ENCODE measurements around the gene PDZD4.

The PDZD4 gene

DNA sequence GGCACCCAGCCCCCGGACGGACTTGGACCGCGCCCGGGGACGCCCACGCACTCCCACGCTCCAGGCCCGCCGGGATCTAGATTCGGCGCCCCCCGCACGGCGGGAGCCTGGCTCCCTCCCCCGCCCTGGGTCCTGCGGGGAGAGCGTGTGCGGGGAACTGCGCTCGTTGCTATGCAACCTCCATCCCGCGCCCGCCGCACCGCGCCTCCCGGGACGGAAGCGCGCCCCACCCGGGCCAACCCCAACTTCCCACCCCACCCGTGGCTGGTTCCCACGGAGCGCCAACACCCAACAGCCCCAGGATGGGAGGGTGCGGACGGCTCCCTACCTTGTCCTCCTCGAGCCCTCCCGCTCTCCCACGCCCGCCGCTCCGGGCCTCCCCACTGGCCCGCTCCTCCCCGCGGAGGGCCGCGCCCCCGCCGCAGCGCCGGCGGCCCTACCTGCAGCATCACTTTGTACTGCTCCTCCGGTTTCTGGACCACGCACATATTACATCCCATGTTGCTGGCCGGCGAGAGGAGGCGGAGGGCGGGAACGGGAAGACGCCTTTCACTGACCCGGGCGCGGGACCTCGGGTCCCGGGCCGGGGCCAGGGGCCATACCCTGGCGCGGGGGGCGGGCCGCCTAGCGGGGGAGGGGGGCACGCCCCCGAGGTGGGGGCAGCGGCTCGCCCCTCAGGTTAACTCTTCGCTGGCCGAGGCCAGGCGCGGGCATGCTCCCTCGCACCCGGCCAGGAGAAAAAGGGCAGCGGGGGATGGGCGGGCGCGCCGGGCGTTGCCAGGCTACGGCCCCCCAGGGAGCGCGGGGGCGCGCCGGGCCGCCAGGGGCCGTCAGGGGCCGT lies at the start of gene PDZD4:
Gene PDZD4, minus strand, starts transcription at position 746 of the 841 bp plus-strand sequence. Its CDS starts 246 bp downstream, at position 500.
- no peak for DNase-seq

DNA sequence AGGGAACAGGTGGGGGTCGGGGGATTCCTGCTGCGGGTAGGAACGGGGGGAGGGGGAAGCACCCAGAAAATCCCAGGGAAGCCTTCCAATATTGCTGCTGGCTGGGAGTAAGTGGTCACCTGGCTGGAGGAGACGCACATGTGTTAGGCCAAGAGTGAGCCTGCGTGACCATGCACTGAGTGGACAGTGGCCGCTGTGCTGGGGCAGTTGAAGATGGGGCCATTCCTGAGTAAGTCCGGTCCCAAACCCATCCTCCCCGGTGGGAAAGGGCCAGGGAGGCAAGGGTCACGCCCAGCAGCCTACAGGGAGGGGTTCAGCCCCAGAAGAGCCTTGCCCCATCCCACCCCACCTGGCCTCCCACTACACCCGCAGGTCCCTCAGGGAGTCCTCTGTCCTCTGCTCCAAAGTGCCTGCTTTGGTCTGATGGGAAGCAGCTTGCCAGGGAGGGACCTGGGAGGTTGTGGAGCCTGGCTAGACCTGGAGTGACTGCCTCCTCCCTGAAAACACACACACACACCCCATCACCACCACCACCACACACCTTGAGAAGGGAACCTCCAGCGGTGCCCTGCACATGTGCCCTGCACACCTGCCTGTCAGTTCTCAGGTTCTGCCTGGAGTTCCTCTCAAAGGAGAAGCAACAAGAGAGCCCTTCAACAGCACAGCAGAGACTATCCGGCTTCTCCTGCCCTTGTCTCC lies 49.5 kb upstream of the PDZD4 start:
- no peak for DNase-seq

DNA sequence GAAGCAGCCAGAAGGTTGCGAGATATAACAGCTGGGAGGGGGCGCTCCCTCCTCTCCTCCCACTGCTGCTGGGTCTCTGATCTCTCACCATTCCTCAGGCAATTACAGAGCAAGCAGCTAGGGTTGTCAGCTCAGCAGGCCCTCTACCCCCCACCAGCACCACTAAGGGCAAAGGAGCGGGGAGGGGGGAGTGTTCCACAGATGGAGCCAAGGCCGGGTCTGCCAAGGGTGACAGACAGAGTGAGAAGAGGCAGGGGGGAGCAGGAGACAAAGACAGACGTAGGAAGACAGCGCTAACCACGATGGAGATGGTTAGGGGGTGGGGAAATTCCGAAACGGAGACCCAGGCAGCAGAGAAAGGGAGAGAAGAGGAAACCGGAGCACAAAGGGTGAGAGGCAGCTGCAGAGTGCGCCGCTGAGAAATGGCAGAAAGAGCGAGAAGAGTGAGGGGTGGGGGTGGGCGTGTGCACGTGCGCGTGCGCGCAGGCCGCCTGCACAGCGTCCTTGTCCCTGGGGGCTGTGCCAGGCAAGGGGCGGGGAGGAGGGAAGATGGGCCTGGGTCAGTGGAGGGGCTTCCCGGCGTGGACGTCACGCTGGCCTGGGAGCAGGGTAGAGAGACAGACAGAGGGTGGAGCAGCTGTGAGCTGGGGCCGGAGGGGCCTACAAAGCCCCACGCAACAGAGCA lies 48.8 kb upstream of the PDZD4 start:
- peak in 2 of 3 donors; percentile 23 to 25 for DNase-seq

DNA sequence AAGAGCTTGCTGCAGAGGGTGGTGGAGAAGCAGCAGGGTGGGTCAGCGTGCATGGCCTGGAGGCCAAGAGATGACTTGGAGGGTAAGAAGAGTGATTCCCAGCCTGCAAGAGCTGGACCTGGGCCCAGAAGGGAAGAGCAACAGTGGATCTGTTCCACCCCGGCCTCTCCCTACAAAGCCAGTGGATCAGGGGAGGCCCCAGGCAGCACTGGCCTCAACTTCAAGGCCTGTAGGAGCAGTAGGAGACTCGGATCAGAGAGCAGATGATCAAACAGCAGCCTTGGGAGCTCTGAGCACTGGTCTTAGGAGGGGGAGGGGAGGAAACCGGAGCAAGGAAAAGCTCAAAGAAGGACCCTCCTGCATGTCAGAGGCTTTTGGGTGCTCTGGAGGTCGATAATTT lies 48.0 kb upstream of the PDZD4 start:
- DNase-seq, result no peak

- no peak for DNase-seq
These were observed 47.4 kb upstream of the PDZD4 start for GRCh38 chrX:153877571-153878261.

GRCh38 chrX:153876112-153876491 lies 45.8 kb upstream of the PDZD4 start:
- no peak for DNase-seq

GRCh38 chrX:153875391-153876111 lies 45.2 kb upstream of the PDZD4 start:
- peak; percentile 28 to 62 (median 45) for DNase-seq

- DNase-seq, result no peak
These were observed 44.2 kb upstream of the PDZD4 start for GRCh38 chrX:153874366-153875125.

- DNase-seq, result no peak
These were observed 43.7 kb upstream of the PDZD4 start for GRCh38 chrX:153874085-153874365.

DNA sequence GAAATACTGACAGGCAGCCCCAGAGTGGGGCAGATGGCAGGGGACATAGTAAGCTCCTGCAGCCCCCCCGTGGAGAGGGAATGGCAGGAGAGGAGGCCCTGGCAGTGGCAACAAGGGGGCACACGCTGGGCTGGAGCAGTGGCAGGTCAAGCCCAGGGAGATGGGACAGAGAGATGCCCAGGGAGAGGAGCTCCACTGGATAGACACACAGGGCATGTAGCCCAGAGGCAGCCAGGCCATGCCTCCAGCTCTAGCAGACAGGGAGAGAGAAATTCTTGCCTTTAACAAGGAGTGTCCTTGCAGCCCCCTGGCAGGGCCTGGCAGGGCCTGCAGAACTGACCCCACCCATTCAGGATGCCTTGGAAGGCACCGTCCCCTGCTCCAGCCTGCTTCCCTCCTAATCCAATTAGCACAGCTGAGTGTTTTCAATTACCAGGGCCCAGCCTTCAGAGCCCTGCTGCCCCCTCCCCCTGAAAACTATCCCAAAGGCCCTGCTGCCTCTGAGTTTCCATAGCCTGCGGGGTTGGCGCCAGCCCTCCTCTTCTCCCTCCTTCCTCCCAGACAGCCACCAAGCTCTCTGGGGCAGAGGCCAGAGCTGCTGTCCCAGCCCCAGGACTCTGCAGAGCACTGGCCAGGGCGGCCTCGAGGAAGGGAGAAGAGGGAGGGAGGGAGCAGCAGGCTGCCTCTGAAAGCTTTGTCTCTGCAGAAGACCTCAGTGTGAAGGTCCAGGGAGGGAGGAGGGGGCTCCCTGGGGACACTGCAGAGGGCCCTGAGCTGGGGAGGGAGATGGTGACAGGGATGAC lies 43.1 kb upstream of the PDZD4 start:
- no peak for DNase-seq

DNA sequence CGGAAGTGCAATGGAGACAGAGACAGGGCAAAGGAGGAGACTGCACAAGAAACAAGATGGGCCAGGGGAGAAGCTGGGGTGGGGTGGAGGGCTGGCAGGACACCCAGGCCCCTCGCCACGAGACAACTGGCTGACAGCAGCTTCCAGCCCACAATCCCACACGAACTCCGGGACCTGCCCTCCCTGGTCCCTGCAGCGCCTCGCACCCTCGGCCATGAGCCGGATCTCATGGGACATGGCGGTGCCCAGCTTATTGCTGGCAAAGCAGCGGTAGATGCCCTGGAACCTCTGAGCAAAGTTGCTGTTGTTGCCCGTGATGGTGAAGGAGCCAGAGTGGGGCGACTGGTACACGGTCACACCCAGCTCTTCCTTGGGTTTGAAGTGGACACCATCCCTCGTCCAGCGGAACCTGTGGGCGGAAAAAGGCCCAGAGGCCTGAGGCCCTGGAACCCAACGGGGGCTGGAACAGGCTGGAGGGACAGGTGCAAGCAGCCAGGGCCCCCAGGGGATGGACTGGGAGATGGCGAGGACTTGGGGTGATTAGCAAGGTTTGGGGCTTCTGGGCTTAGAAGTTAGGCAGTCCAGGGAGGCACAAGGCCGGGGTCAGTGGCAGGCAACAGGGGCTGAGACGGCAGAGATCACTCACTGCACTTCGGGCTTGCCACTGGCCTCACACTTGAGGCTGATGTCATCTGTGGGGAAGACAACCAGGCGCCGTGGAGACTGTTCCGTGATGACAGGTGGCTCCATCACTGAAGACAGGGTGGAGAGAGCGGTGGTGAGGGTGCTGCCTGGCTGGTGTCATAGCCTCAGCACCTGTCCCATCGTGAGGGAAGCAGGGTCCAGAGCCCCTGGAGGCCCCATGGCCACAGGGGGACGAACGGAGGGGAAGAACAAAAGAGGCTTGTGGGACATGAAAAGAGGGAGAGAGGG lies 41.9 kb upstream of the PDZD4 start:
- no peak for DNase-seq

- no peak for DNase-seq
These were observed 41.1 kb upstream of the PDZD4 start for GRCh38 chrX:153871451-153871850.

- peak in 1 of 3 donors; percentile 19 for DNase-seq
These were observed 40.5 kb upstream of the PDZD4 start for GRCh38 chrX:153870791-153871360.

- no peak for DNase-seq
These were observed 39.9 kb upstream of the PDZD4 start for GRCh38 chrX:153870288-153870690.

- DNase-seq, result no peak
These were observed 39.3 kb upstream of the PDZD4 start for GRCh38 chrX:153869473-153870287.

DNA sequence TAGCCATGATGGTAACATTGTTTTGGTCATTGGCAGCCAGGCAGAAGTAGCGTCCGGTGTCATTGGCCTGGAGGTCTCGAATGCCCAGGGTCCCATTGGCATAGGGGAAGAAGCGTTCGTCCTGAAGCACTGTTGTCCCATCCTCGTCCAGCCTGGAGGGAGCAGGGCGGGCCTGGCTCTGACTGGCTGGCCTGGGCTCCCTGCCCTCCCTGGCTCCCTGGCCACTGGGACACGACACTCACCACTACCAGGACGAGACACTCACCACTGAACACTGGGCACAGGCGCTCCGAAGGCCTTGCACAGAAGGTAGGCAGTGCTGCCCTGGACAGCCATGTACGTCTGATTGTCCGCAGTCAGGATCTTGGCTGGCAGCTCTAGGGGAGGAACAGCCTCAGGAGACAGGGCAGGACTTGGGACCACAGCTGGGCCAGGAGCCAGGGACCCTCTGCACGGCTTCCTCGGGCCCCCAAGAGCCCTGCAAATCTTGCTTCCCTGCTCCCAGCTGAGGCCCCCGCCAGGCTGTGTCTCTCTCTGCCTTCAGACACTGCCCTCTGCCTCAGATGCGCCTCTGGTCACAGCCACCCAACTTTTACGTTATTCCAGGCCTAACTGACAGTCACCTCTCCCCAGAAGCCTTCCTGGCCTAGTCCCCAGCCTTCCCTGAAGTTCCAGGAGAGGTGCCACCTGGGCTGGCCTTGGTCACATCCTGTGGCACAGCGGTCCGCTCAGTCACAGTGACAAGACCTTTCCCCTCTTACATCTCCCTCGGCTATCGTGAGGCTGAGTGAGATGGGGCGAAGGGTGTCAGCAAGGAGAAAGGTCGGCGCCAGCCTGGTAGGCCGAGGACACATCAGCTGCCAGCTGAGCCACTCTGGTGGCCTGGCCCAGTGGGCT lies 38.5 kb upstream of the PDZD4 start:
- DNase-seq, result no peak

- no peak for DNase-seq
These were observed 37.3 kb upstream of the PDZD4 start for GRCh38 chrX:153867671-153868070.

Data from suppressor macrophage treated with lipopolysaccharide for 1 hour (primary cell).